ENCODE measurements around the gene CFAP74. TPM values are rescaled to one million over a fixed set of nuclear protein-coding genes. Genes with fewer than 3 reads are reported as not detected.

The CFAP74 gene
- total RNA-seq, 3 donors from 2014 or later: 0.29 to 0.98 TPM; not detected in 1

- Histone ChIP-seq H3K4me1 (peaks cover 0 to 5% of the 10 kb centered on the region in 2 donors), H3K36me3 (no peaks in the 10 kb centered on the region), H3K9me3 (no peaks in the 10 kb centered on the region), H3K27me3 (peaks cover 0 to 18% of the 10 kb centered on the region in 2 donors), H3K27ac (no peak overlapping the region), H3K4me3 (no peak overlapping the region)
- TF ChIP-seq POLR2A (IDR thresholded peaks at IDR 0.05) (no peak), POLR2AphosphoS5 (IDR thresholded peaks at IDR 0.05) (no peak), CTCF (IDR thresholded peaks at IDR 0.05) (no peak)
- DNase-seq (ENCODE audit: low spot score in 2 of 2): no peak
- intact Hi-C loops (cut with DNase I; ENCODE audit: low total_unique reads): no loop called here
These were observed 48.6 kb downstream of the CFAP74 start for GRCh38 chr1:1954831-1955441.

- Histone ChIP-seq H3K36me3 (no peaks in the 10 kb centered on the region), H3K4me3 (no peak overlapping the region), H3K27me3 (peaks cover 0 to 14% of the 10 kb centered on the region in 2 donors), H3K4me1 (no peaks in the 10 kb centered on the region), H3K9me3 (no peaks in the 10 kb centered on the region), H3K27ac (no peak overlapping the region)
- TF ChIP-seq POLR2AphosphoS5 (IDR thresholded peaks at IDR 0.05): no peak
- DNase-seq (ENCODE audit: low spot score in 2 of 2): no peak
- intact Hi-C loops (cut with DNase I; ENCODE audit: low total_unique reads): no loop called here
These were observed 49.6 kb downstream of the CFAP74 start for GRCh38 chr1:1954015-1954414.

GRCh38 chr1:1950940-1951339, 52.6 kb downstream of the CFAP74 start:
- Histone ChIP-seq H3K4me3 (no peak overlapping the region), H3K9me3 (no peaks in the 10 kb centered on the region), H3K27ac (no peak overlapping the region), H3K36me3 (no peaks in the 10 kb centered on the region), H3K4me1 (no peaks in the 10 kb centered on the region), H3K27me3 (no peaks in the 10 kb centered on the region)
- intact Hi-C loops (cut with DNase I; ENCODE audit: low total_unique reads): no loop called here
- TF ChIP-seq POLR2A (IDR thresholded peaks at IDR 0.05) (no peak), POLR2AphosphoS5 (IDR thresholded peaks at IDR 0.05) (no peak), CTCF (IDR thresholded peaks at IDR 0.05) (no peak)
- DNase-seq (ENCODE audit: low spot score in 2 of 2): no peak

- Histone ChIP-seq H3K36me3 (no peaks in the 10 kb centered on the region), H3K27me3 (no peaks in the 10 kb centered on the region), H3K9me3 (no peaks in the 10 kb centered on the region), H3K4me1 (no peaks in the 10 kb centered on the region), H3K4me3 (no peak overlapping the region), H3K27ac (no peak overlapping the region)
- TF ChIP-seq POLR2AphosphoS5 (IDR thresholded peaks at IDR 0.05) (no peak), CTCF (IDR thresholded peaks at IDR 0.05) (no peak), POLR2A (IDR thresholded peaks at IDR 0.05) (no peak)
- intact Hi-C loops (cut with DNase I; ENCODE audit: low total_unique reads): loop anchor here (5.0 kb wide), 1 partner anchor 94 kb away; no protein-coding TSS in a partner anchor
- no peak for DNase-seq (ENCODE audit: low spot score in 2 of 2)
These were observed 54.8 kb downstream of the CFAP74 start for GRCh38 chr1:1948783-1949182.

- H3K36me3 ChIP-seq: no peaks in the 10 kb centered on the region
- no peaks in the 10 kb centered on the region for H3K9me3 ChIP-seq
- H3K4me3 ChIP-seq: no peak overlapping the region
- DNase-seq (ENCODE audit: low spot score in 2 of 2): no peak
- H3K4me1 ChIP-seq: no peaks in the 10 kb centered on the region
- intact Hi-C loops (cut with DNase I; ENCODE audit: low total_unique reads): loop anchor here (5.0 kb wide), 1 partner anchor 95 kb away; no protein-coding TSS in a partner anchor
- H3K27ac ChIP-seq: no peak overlapping the region
- TF ChIP-seq POLR2AphosphoS5 (IDR thresholded peaks at IDR 0.05) (no peak), CTCF (IDR thresholded peaks at IDR 0.05) (no peak), POLR2A (IDR thresholded peaks at IDR 0.05) (no peak)
- peaks cover 0 to 11% of the 10 kb centered on the region in 2 donors for H3K27me3 ChIP-seq
These were observed 56.1 kb downstream of the CFAP74 start for GRCh38 chr1:1947493-1947892.
